ENCODE measurements around the gene ATP5F1E. TPM values are rescaled to one million over a fixed set of nuclear protein-coding genes. Genes with fewer than 3 reads are reported as not detected.

The ATP5F1E gene
- total and polyA plus RNA-seq, 9 of the 15 experiments (the other 6 are each of a cell fraction or from before 2014, with no cell fraction given) = 60.3 to 162 (median 113) TPM

GRCh38 chr20:58980711-58981627, 51.2 kb downstream of the ATP5F1E start, which contains the start of gene NELFCD (continued):
- TF ChIP-seq, protein P1, sequence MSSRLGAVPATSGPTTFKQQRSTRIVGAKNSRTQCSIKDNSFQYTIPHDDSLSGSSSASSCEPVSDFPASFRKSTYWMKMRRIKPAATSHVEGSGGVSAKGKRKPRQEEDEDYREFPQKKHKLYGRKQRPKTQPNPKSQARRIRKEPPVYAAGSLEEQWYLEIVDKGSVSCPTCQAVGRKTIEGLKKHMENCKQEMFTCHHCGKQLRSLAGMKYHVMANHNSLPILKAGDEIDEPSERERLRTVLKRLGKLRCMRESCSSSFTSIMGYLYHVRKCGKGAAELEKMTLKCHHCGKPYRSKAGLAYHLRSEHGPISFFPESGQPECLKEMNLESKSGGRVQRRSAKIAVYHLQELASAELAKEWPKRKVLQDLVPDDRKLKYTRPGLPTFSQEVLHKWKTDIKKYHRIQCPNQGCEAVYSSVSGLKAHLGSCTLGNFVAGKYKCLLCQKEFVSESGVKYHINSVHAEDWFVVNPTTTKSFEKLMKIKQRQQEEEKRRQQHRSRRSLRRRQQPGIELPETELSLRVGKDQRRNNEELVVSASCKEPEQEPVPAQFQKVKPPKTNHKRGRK (tag; IDR thresholded peaks at IDR 0.05) = no peak
- TF ChIP-seq CEBPB (tag; IDR thresholded peaks at IDR 0.05) (no peak), PTTG1 (tag; IDR thresholded peaks at IDR 0.05; ENCODE audit: low read depth) (no peak), NUFIP1 (IDR thresholded peaks at IDR 0.05; ENCODE audit: partially characterized antibody) (no peak), MBD2 (IDR thresholded peaks at IDR 0.05; ENCODE audit: borderline replicate concordance, low read depth) (0 out of 2 replicates have a peak, but pooled peaks have one; percentile 28), ATF1 (CRISPR knock-in tag; IDR thresholded peaks at IDR 0.05) (no peak), ATF1 (tag; IDR thresholded peaks at IDR 0.05) (no peak), PHF8 (IDR thresholded peaks at IDR 0.05; ENCODE audit: borderline replicate concordance, low read length) (peak; percentile 82), ESRRA (IDR thresholded peaks at IDR 0.05; ENCODE audit: borderline replicate concordance, low read depth) (no peak; the same call in 1 of the 2 replicates), ZNF639 (CRISPR knock-in tag; conservative IDR thresholded peaks at IDR 0.05 in 1 of 2, IDR thresholded peaks at IDR 0.05 in 1 of 2) (peak in 1 of 2 experiments; percentile 80; a peak in 2 of 4 replicates), GABPA (tag; conservative IDR thresholded peaks at IDR 0.05; ENCODE audit: low read depth) (peak; percentile 71), HLTF (IDR thresholded peaks at IDR 0.05) (no peak), CREB1 (IDR thresholded peaks at IDR 0.05) (no peak), CREB1 (CRISPR knock-in tag; IDR thresholded peaks at IDR 0.05) (no peak; the same call in 1 of the 2 replicates), SUPT5H (IDR thresholded peaks at IDR 0.05) (peak; percentile 78), ELK1 (CRISPR knock-in tag; IDR thresholded peaks at IDR 0.05) (no peak), ZBTB7A (IDR thresholded peaks at IDR 0.05; ENCODE audit: borderline replicate concordance, control insufficient read depth, low read depth, low read length) (peak; percentile 93), KLF13 (tag; IDR thresholded peaks at IDR 0.05; ENCODE audit: borderline replicate concordance, low read depth) (peak; percentile 54; the same call in 1 of the 2 replicates), RFX5 (IDR thresholded peaks at IDR 0.05; ENCODE audit: low read depth, low read length) (no peak), KDM5B (IDR thresholded peaks at IDR 0.05; ENCODE audit: insufficient replicate concordance, low read depth, low read length) (peak; percentile 81), ZNF79 (CRISPR knock-in tag; IDR thresholded peaks at IDR 0.05; ENCODE audit: low read depth) (no peak), SOX6 (IDR thresholded peaks at IDR 0.05) (peak; percentile 6; the same call in 1 of the 2 replicates), RB1 (IDR thresholded peaks at IDR 0.05; ENCODE audit: low read depth) (peak; percentile 91; the same call in 1 of the 2 replicates), ETV1 (tag; conservative IDR thresholded peaks at IDR 0.05; ENCODE audit: low read depth) (peak; percentile 74), HCFC1 (IDR thresholded peaks at IDR 0.05; ENCODE audit: low read depth, low read length) (0 out of 2 replicates have a peak, but pooled peaks have one; percentile 35)
